SH-SY5Y (cell line): Measurements from ENCODE around the gene RUBCNL.

Experiments used
- GATA2 ChIP-seq: IDR thresholded peaks from 2 replicates; pipeline ENCODE4 v1.6.1; 2011; ENCODE audit warnings: mild to moderate bottlenecking, low read depth, low read length
- GATA3 ChIP-seq: IDR thresholded peaks from 2 replicates; pipeline ENCODE4 v1.6.1; 2011; ENCODE audit warnings: low read depth, mild to moderate bottlenecking, low read length, moderate library complexity

Gene RUBCNL

GRCh38 chr13:46382224-46382623 is 4.8 kb downstream of the RUBCNL start:
- TF ChIP-seq GATA3, result no peak
- TF ChIP-seq GATA2, result no peak

- TF ChIP-seq GATA3 (no peak), GATA2 (no peak)
These were observed 6.8 kb downstream of the RUBCNL start for GRCh38 chr13:46380242-46380641.

- TF ChIP-seq GATA3, result no peak
- TF ChIP-seq GATA2, result no peak
These were observed 7.4 kb downstream of the RUBCNL start for GRCh38 chr13:46379611-46380010.

- TF ChIP-seq GATA3 (no peak), GATA2 (no peak)
These were observed 8.6 kb downstream of the RUBCNL start for GRCh38 chr13:46378411-46378810.

GRCh38 chr13:46377554-46377953 is 9.5 kb downstream of the RUBCNL start:
- TF ChIP-seq GATA2 (no peak), GATA3 (no peak)

- TF ChIP-seq GATA2 (no peak), GATA3 (no peak)
These were observed 12.3 kb downstream of the RUBCNL start for GRCh38 chr13:46374710-46375109.

- TF ChIP-seq GATA3, result no peak
- no peak for TF ChIP-seq GATA2
These were observed 13.4 kb downstream of the RUBCNL start for GRCh38 chr13:46373623-46374022.

GRCh38 chr13:46372071-46372470 is 15.0 kb downstream of the RUBCNL start:
- TF ChIP-seq GATA3 (no peak), GATA2 (no peak)

- no peak for TF ChIP-seq GATA3
- no peak for TF ChIP-seq GATA2
These were observed 17.4 kb downstream of the RUBCNL start for GRCh38 chr13:46369506-46370277.

- TF ChIP-seq GATA3, result no peak
- no peak for TF ChIP-seq GATA2
These were observed 19.3 kb downstream of the RUBCNL start for GRCh38 chr13:46367617-46368327.

- TF ChIP-seq GATA2, result no peak
- no peak for TF ChIP-seq GATA3
These were observed 25.6 kb downstream of the RUBCNL start for GRCh38 chr13:46361276-46361934.

GRCh38 chr13:46360604-46361003 is 26.4 kb downstream of the RUBCNL start:
- TF ChIP-seq GATA3, result no peak
- no peak for TF ChIP-seq GATA2

- no peak for TF ChIP-seq GATA3
- no peak for TF ChIP-seq GATA2
These were observed 27.3 kb downstream of the RUBCNL start for GRCh38 chr13:46359714-46360113.

GRCh38 chr13:46355901-46356590 is 31.0 kb downstream of the RUBCNL start:
- TF ChIP-seq GATA2, result no peak
- TF ChIP-seq GATA3, result no peak
